GM12878 (cell line): ENCODE data around the gene FAM3B. TPM values are rescaled to one million over a fixed set of nuclear protein-coding genes. Genes with fewer than 3 reads are reported as not detected.

Experiments
- ATAC-seq: fragments of 200-7000 bp; cut with Tn5 transposase; 3 replicates; pipeline ENCODE4 v1.9.1; 2020; ENCODE audit warnings: mild to moderate bottlenecking, moderate library complexity
- BruUV-seq: library from RNA; stranded (reverse); fragments of 400-500 nt; replicated peaks from 2 replicates; lab custom pipeline; 2021; lab: Mats Ljungman, UMichigan
- CTCF ChIA-PET: fragments of 300-600 bp; sonication (Branson Sonifier 250); formaldehyde crosslinking; extraction: SDS; loops from one replicate; lab custom pipeline; 2021; ENCODE audit warnings: inconsistent platforms; lab: Yijun Ruan, JAX
- POLR2A ChIA-PET: fragments of 350-600 bp; formaldehyde crosslinking; extraction: SDS; loops from one replicate; lab custom pipeline; 2021; ENCODE audit warnings: inconsistent platforms; lab: Charles Lee
- RAD21 ChIA-PET: fragments of 300-600 bp; sonication (Branson Sonifier 250); formaldehyde crosslinking; loops from one replicate; lab custom pipeline; 2023; ENCODE audit warnings: antibody characterized with exemption; ENCODE audit not compliant: unreplicated experiment; lab: Charles Lee
- SMC1A ChIA-PET: fragments of 300-600 bp; sonication (Branson Sonifier 250); formaldehyde crosslinking; loops from one replicate; lab custom pipeline; 2023; ENCODE audit not compliant: unreplicated experiment, uncharacterized antibody; lab: Charles Lee
- DNase-seq: peaks from one replicate; pipeline ENCODE4 v3.0.0-alpha.2; 2011; ENCODE audit warnings: low read depth, low spot score
- FAIRE-seq: peaks from 3 replicates; lab custom pipeline; 2011; peaks lifted over from hg19 to GRCh38; lab: Jason Lieb, UNC
- H2AFZ ChIP-seq: 2 replicates; pipeline ENCODE4 v1.6.0; 2011; ENCODE audit warnings: low read depth, low read length, control low read depth; ENCODE audit not compliant: control insufficient read depth
- H3K27ac ChIP-seq: 2 replicates; pipeline ENCODE4 v1.5.1; 2011; ENCODE audit warnings: control low read depth; ENCODE audit not compliant: control insufficient read depth, insufficient read depth
- H3K27me3 ChIP-seq, 2 experiments: replicated peaks in 1 of 2; 2 replicates each; pipeline versions ENCODE4 v1.6.0 to v1.6.1; 2011; ENCODE audit warnings: low read length in 1 of 2; ENCODE audit not compliant: control insufficient read depth in 2 of 2, insufficient read depth in 2 of 2
- H3K36me3 ChIP-seq, 2 experiments: 2 replicates each; pipeline ENCODE4 v1.5.1; 2011; ENCODE audit warnings: low read length in 1 of 2; ENCODE audit not compliant: control insufficient read depth in 2 of 2, insufficient read depth in 2 of 2
- H3K4me1 ChIP-seq: 2 replicates; pipeline ENCODE4 v1.6.1; 2011; ENCODE audit warnings: mild to moderate bottlenecking, low read length, moderate library complexity, mixed read lengths; ENCODE audit not compliant: control insufficient read depth, insufficient read depth
- H3K4me2 ChIP-seq: 2 replicates; pipeline ENCODE4 v1.6.0; 2011; ENCODE audit warnings: control low read depth; ENCODE audit not compliant: control insufficient read depth, insufficient read depth
- H3K4me3 ChIP-seq: fragments of 200-600 bp; sonication (generic); 2 replicates; pipeline ENCODE4 v1.5.1; 2016
- H3K79me2 ChIP-seq: 2 replicates; pipeline ENCODE4 v1.6.0; 2011; ENCODE audit warnings: low read length; ENCODE audit not compliant: control insufficient read depth, insufficient read depth
- H3K9ac ChIP-seq: 2 replicates; pipeline ENCODE4 v1.8.0; 2011; ENCODE audit warnings: low read length, control low read depth, mixed read lengths; ENCODE audit not compliant: control insufficient read depth, insufficient read depth
- H3K9me3 ChIP-seq: replicated peaks from 3 replicates; pipeline ENCODE4 v1.5.1; 2011; ENCODE audit warnings: mild to moderate bottlenecking, low read length; ENCODE audit not compliant: control insufficient read depth, insufficient read depth
- H4K20me1 ChIP-seq: 2 replicates; pipeline ENCODE4 v1.6.0; 2011; ENCODE audit not compliant: control insufficient read depth, insufficient read depth
- ATF3 ChIP-seq: IDR thresholded peaks from 2 replicates; pipeline ENCODE4 v1.6.1; 2011; ENCODE audit warnings: low read depth, mild to moderate bottlenecking, low read length, moderate library complexity, borderline replicate concordance; ENCODE audit errors: extremely low read depth
- BMI1 ChIP-seq: fragments of 450-650 bp; IDR thresholded peaks from 2 replicates; pipeline ENCODE4 v1.6.1; 2016; ENCODE audit warnings: mild to moderate bottlenecking, moderate library complexity, borderline replicate concordance
- ETV6 ChIP-seq, 2 experiments: fragments of 450-650 bp in 1 of 2; IDR thresholded peaks in 1 of 2; conservative IDR thresholded peaks in 1 of 2; 2 replicates each; pipeline ENCODE4 v1.6.1; 2014; ENCODE audit warnings: antibody characterized with exemption in 1 of 2, borderline replicate concordance in 1 of 2, low read depth in 1 of 2, mild to moderate bottlenecking in 1 of 2, moderate library complexity in 1 of 2
- IKZF1 ChIP-seq: fragments of 450-650 bp; conservative IDR thresholded peaks from 2 replicates; pipeline ENCODE4 v1.6.1; 2017; ENCODE audit warnings: antibody characterized with exemption, mild to moderate bottlenecking
- KDM1A ChIP-seq: fragments of 200-600 bp; sonication (generic); IDR thresholded peaks from 2 replicates; pipeline ENCODE4 v1.6.1; 2016; ENCODE audit warnings: borderline replicate concordance
- MLLT1 ChIP-seq: fragments of 450-650 bp; IDR thresholded peaks from 2 replicates; pipeline ENCODE4 v1.6.1; 2016; ENCODE audit warnings: mild to moderate bottlenecking
- NFYB ChIP-seq: IDR thresholded peaks from 2 replicates; pipeline ENCODE4 v1.6.1; 2011; ENCODE audit warnings: low read depth, mild to moderate bottlenecking, low read length, improper control_type of control experiment, moderate library complexity; ENCODE audit not compliant: insufficient read depth
- RUNX3 ChIP-seq: IDR thresholded peaks from 2 replicates; pipeline ENCODE4 v1.6.1; 2012; ENCODE audit warnings: low read length, inconsistent platforms
- TCF12 ChIP-seq: IDR thresholded peaks from 2 replicates; pipeline ENCODE4 v1.6.1; 2011; ENCODE audit warnings: low read depth, mild to moderate bottlenecking, low read length
- ZBED1 ChIP-seq: IDR thresholded peaks from 2 replicates; pipeline ENCODE4 v1.6.1; 2016; ENCODE audit warnings: borderline replicate concordance
- ZNF207 ChIP-seq: fragments of 450-650 bp; IDR thresholded peaks from 2 replicates; pipeline ENCODE4 v1.6.1; 2014; ENCODE audit warnings: antibody characterized with exemption, mild to moderate bottlenecking, borderline replicate concordance
- ZNF217 ChIP-seq: fragments of 450-650 bp; IDR thresholded peaks from 2 replicates; pipeline ENCODE4 v1.6.1; 2017; ENCODE audit warnings: antibody characterized with exemption, mild to moderate bottlenecking
- WGBS: methylation state at CpG from one replicate; pipeline ENCODE4 v1.1.6; 2016; ENCODE audit warnings: low lambda C conversion rate; ENCODE audit not compliant: insufficient replicate concordance, insufficient coverage; ENCODE audit errors: missing lambda C conversion rate; 5-methylcytosine and 5-hydroxymethylcytosine counted together
- in situ Hi-C: fragments of 300-500 bp; cut with MboI; formaldehyde crosslinking; loops from 9 replicates; pipeline ENCODE4 v1.14.3; 2018; ENCODE audit warnings: mixed read lengths
- intact Hi-C: fragments of 100-400 bp; cut with micrococcal nuclease; formaldehyde crosslinking; loops from one replicate; pipeline ENCODE4 v1.14.2; 2022; ENCODE audit not compliant: unreplicated experiment
- polyA plus RNA-seq, 11 experiments: library from polyadenylated mRNA; depleted of rRNA in 4 of 11; unstranded in 6 of 11; stranded (reverse) in 5 of 11; fragments of >200 nt; fragmentation: Nextera tagmentation in 4 of 11; fragmentation: Illumina TruSeq in 1 of 11; extraction: Ambion mirVana in 4 of 11; extraction: Trizol in 1 of 11; gene quantifications; 1 replicate in 1 of 11; 2 replicates in 10 of 11; pipeline versions ENCODE4 v1.2.1 to v1.2.3, GENCODE V29; 2011 to 2016; ENCODE audit warnings: inconsistent platforms in 2 of 11, missing spikeins in 2 of 11, low read depth in 1 of 11
- total RNA-seq, 4 experiments: library from RNA; depleted of rRNA in 3 of 4; stranded (reverse); fragments of >200 nt in 3 of 4; fragmentation: Illumina TruSeq in 1 of 4; extraction: Trizol in 1 of 4; gene quantifications; 2 replicates each; pipeline versions ENCODE4 v1.2.1 to v1.2.3, GENCODE V29; 2013 to 2021

The FAM3B gene
- total and polyA plus RNA-seq, 10 of the 15 experiments (the other 5 are each of a cell fraction or from before 2014, with no cell fraction given): 0.12 TPM; not detected in 9

GRCh38 chr21:41403331-41403730, 86.7 kb downstream of the FAM3B start (continued):
- TF ChIP-seq ATF3 (no peak), ZNF217 (no peak), IKZF1 (no peak)

GRCh38 chr21:41403966-41404365, 87.4 kb downstream of the FAM3B start:
- peaks cover 23 to 32% of the 10 kb centered on the region in 2 experiments; a peak in 3 of 4 replicates for H3K36me3 ChIP-seq

GRCh38 chr21:41405321-41405720, 88.7 kb downstream of the FAM3B start:
- no peak overlapping the region for H3K27ac ChIP-seq
- RAD21 ChIA-PET: no interaction called here
- CTCF ChIA-PET: interaction anchor here (0.7 kb wide), 1 partner anchor 24 kb away, joined by 4 read pairs; no protein-coding TSS in a partner anchor
- no peaks in the 10 kb centered on the region for H3K9me3 ChIP-seq
- DNase-seq (no peak), FAIRE-seq (no peak), ATAC-seq (no peak)
- H3K4me3 ChIP-seq: no peak overlapping the region
- H2AFZ ChIP-seq: no peak overlapping the region
- no peak overlapping the region for H3K4me2 ChIP-seq
- BruUV-seq: no TSS peak
- intact Hi-C loops: no loop called here
- POLR2A ChIA-PET: no interaction called here
- H3K9ac ChIP-seq: no peak overlapping the region
- SMC1A ChIA-PET: no interaction called here
- no peaks in the 10 kb centered on the region for H4K20me1 ChIP-seq
- H3K27me3 ChIP-seq: no peaks in the 10 kb centered on the region
- 98% methylated on average over 4 of the region's 4 CpGs for WGBS
- no peaks in the 10 kb centered on the region for H3K79me2 ChIP-seq
- H3K36me3 ChIP-seq: peaks cover 19 to 26% of the 10 kb centered on the region in 2 experiments; a peak in 3 of 4 replicates
- in situ Hi-C loops: no loop called here
- no peaks in the 10 kb centered on the region for H3K4me1 ChIP-seq
- no peak for TF ChIP-seq KDM1A
- no peak for TF ChIP-seq NFYB
- no peak for TF ChIP-seq MLLT1
- no peak for TF ChIP-seq TCF12
- TF ChIP-seq BMI1: no peak
- no peak for TF ChIP-seq RUNX3
- no peak for TF ChIP-seq ZBED1

More at GRCh38 chr21:41403966-41404365, 87.4 kb downstream of the FAM3B start:
- ATAC-seq (no peak), FAIRE-seq (no peak), DNase-seq (no peak)
- Histone ChIP-seq H3K79me2 (no peaks in the 10 kb centered on the region), H3K4me3 (no peak overlapping the region), H3K4me1 (no peaks in the 10 kb centered on the region), H3K27ac (no peak overlapping the region), H4K20me1 (no peaks in the 10 kb centered on the region), H2AFZ (no peak overlapping the region), H3K9me3 (no peaks in the 10 kb centered on the region), H3K27me3 (no peaks in the 10 kb centered on the region), H3K9ac (no peak overlapping the region), H3K4me2 (no peak overlapping the region)
- in situ Hi-C loops: no loop called here
- 98% methylated on average over 10 of the region's 10 CpGs for WGBS
- intact Hi-C loops: no loop called here
- BruUV-seq: no TSS peak
- ChIA-PET CTCF (no interaction called here), RAD21 (interaction anchor here (0.7 kb wide), 1 partner anchor 25 kb away, joined by 3 read pairs; no protein-coding TSS in a partner anchor), SMC1A (no interaction called here), POLR2A (interaction anchor here (0.7 kb wide), 1 partner anchor 19 kb away, joined by 3 read pairs; no protein-coding TSS in a partner anchor)
- TF ChIP-seq ZNF207 (no peak), ETV6 (conservative IDR thresholded peaks at IDR 0.05 in 1 of 2, IDR thresholded peaks at IDR 0.05 in 1 of 2; ENCODE audit: borderline replicate concordance in 1 of 2, low read depth in 1 of 2) (no peak)
